H9 (cell line): ENCODE measurements around the gene AKAP12. TPM values are rescaled to one million over a fixed set of nuclear protein-coding genes. Genes with fewer than 3 reads are reported as not detected.
A peak's percentile ranks its signal among the peaks of the same experiment; 100 is the strongest.

ENCODE experiments used
- DNase-seq: peaks from one replicate; pipeline ENCODE4 v3.0.0-alpha.2; 2017
- H2AFZ ChIP-seq: one replicate; pipeline ENCODE4 v1.6.1; 2013; ENCODE audit warnings: mild to moderate bottlenecking, low read length, control low read depth, moderate library complexity
- H2AK5ac ChIP-seq: 2 replicates; pipeline ENCODE4 v1.6.1; 2013; ENCODE audit warnings: low read length, control low read depth, mixed read lengths; ENCODE audit not compliant: insufficient read length
- H2BK120ac ChIP-seq: one replicate; pipeline ENCODE4 v1.6.1; 2013; ENCODE audit warnings: low read depth, mild to moderate bottlenecking, low read length, control low read depth, inconsistent platforms; ENCODE audit not compliant: poor library complexity, severe bottlenecking
- H2BK12ac ChIP-seq: 2 replicates; pipeline ENCODE4 v1.6.1; 2013; ENCODE audit warnings: low read length, control low read depth, mixed read lengths, low read depth; ENCODE audit not compliant: insufficient read length
- H2BK15ac ChIP-seq: 2 replicates; pipeline ENCODE4 v1.6.1; 2013; ENCODE audit warnings: low read depth, low read length, control low read depth
- H2BK20ac ChIP-seq: one replicate; pipeline ENCODE4 v1.6.1; 2013; ENCODE audit warnings: low read depth, mild to moderate bottlenecking, low read length, control low read depth, inconsistent platforms; ENCODE audit not compliant: poor library complexity, severe bottlenecking
- H2BK5ac ChIP-seq: 2 replicates; pipeline ENCODE4 v1.6.1; 2013; ENCODE audit warnings: low read length, control low read depth, mixed read lengths; ENCODE audit not compliant: insufficient read length
- H3K14ac ChIP-seq: 2 replicates; pipeline ENCODE4 v1.6.1; 2013; ENCODE audit warnings: low read length, control low read depth; ENCODE audit not compliant: insufficient read depth
- H3K18ac ChIP-seq: 2 replicates; pipeline ENCODE4 v1.6.1; 2013; ENCODE audit warnings: low read depth, mild to moderate bottlenecking, mixed read lengths, low read length, control low read depth; ENCODE audit not compliant: insufficient read length
- H3K23ac ChIP-seq: 2 replicates; pipeline ENCODE4 v1.6.1; 2013; ENCODE audit warnings: low read length, control low read depth, mixed read lengths, low read depth; ENCODE audit not compliant: insufficient read length
- H3K23me2 ChIP-seq: 2 replicates; pipeline ENCODE4 v1.6.1; 2013; ENCODE audit warnings: low read depth, mild to moderate bottlenecking, mixed read lengths, low read length, control low read depth; ENCODE audit not compliant: insufficient read length, poor library complexity, severe bottlenecking
- H3K27ac ChIP-seq: 2 replicates; pipeline ENCODE4 v1.5.1; 2013; ENCODE audit warnings: low read length, control low read depth, mixed read lengths, low read depth; ENCODE audit not compliant: insufficient read length
- H3K27me3 ChIP-seq: 2 replicates; pipeline ENCODE4 v1.6.1; 2013; ENCODE audit warnings: low read length, control low read depth, inconsistent platforms; ENCODE audit not compliant: insufficient read depth
- H3K4ac ChIP-seq: 2 replicates; pipeline ENCODE4 v1.6.1; 2013; ENCODE audit warnings: low read depth, mild to moderate bottlenecking, control low read depth, inconsistent platforms, low read length, moderate library complexity
- H3K4me1 ChIP-seq: 2 replicates; pipeline ENCODE4 v1.6.1; 2013; ENCODE audit warnings: low read length, control low read depth, inconsistent platforms; ENCODE audit not compliant: insufficient read depth
- H3K4me2 ChIP-seq: 2 replicates; pipeline ENCODE4 v1.6.1; 2013; ENCODE audit warnings: low read length, control low read depth, mixed read lengths; ENCODE audit not compliant: insufficient read length, insufficient read depth
- H3K56ac ChIP-seq: 2 replicates; pipeline ENCODE4 v1.6.1; 2013; ENCODE audit warnings: low read depth, mild to moderate bottlenecking, mixed read lengths, low read length, control low read depth; ENCODE audit not compliant: insufficient read length
- H3K79me1 ChIP-seq: 2 replicates; pipeline ENCODE4 v1.6.1; 2013; ENCODE audit warnings: low read depth, mild to moderate bottlenecking, moderate library complexity, low read length, control low read depth, inconsistent platforms; ENCODE audit not compliant: insufficient read depth, poor library complexity, severe bottlenecking
- H3K79me2 ChIP-seq: 2 replicates; pipeline ENCODE4 v1.6.1; 2013; ENCODE audit warnings: low read length, control low read depth, inconsistent platforms; ENCODE audit not compliant: insufficient read depth
- H3K9ac ChIP-seq: 2 replicates; pipeline ENCODE4 v1.6.1; 2013; ENCODE audit warnings: low read length, control low read depth, mixed read lengths; ENCODE audit not compliant: insufficient read length; ENCODE audit errors: extremely low read depth
- H3K9me3 ChIP-seq: one replicate; pipeline ENCODE4 v1.6.1; 2013; ENCODE audit warnings: low read depth, low read length, inconsistent platforms; ENCODE audit not compliant: control insufficient read depth
- H3T11ph ChIP-seq: one replicate; pipeline ENCODE4 v1.6.1; 2013; ENCODE audit warnings: mild to moderate bottlenecking, low read length, control low read depth, inconsistent platforms
- H4K20me1 ChIP-seq: one replicate; pipeline ENCODE4 v1.6.1; 2013; ENCODE audit not compliant: control insufficient read depth, insufficient read length, insufficient read depth
- H4K5ac ChIP-seq: 2 replicates; pipeline ENCODE4 v1.6.1; 2013; ENCODE audit warnings: low read depth, mild to moderate bottlenecking, mixed read lengths, low read length, control low read depth; ENCODE audit not compliant: insufficient read length
- H4K8ac ChIP-seq: replicated peaks from 2 replicates; pipeline ENCODE4 v1.6.1; 2013; ENCODE audit warnings: low read length, control low read depth, mixed read lengths, low read depth; ENCODE audit not compliant: insufficient read length
- H4K91ac ChIP-seq: 2 replicates; pipeline ENCODE4 v1.6.1; 2013; ENCODE audit warnings: low read depth, mild to moderate bottlenecking, moderate library complexity, mixed read lengths, low read length, control low read depth; ENCODE audit not compliant: insufficient read length
- H3K27ac Mint-ChIP-seq, 3 experiments: 2 replicates in 2 of 3; 3 replicates in 1 of 3; pipeline ENCODE4 v1.8.0; 2020 to 2021; ENCODE audit warnings: mixed read lengths in 3 of 3, mild to moderate bottlenecking in 1 of 3, moderate library complexity in 1 of 3
- H3K27me3 Mint-ChIP-seq: 2 replicates; pipeline ENCODE4 v1.8.0; 2021; ENCODE audit warnings: low read depth, mild to moderate bottlenecking, moderate library complexity, mixed read lengths
- H3K36me3 Mint-ChIP-seq, 3 experiments: 2 replicates in 2 of 3; 3 replicates in 1 of 3; pipeline ENCODE4 v1.8.0; 2020 to 2021; ENCODE audit warnings: low read depth in 3 of 3, mixed read lengths in 3 of 3; ENCODE audit not compliant: insufficient read depth in 1 of 3
- H3K4me1 Mint-ChIP-seq, 2 experiments: 2 replicates each; pipeline ENCODE4 v1.8.0; 2020; ENCODE audit warnings: mixed read lengths in 2 of 2
- H3K4me3 Mint-ChIP-seq, 2 experiments: 2 replicates in 1 of 2; 3 replicates in 1 of 2; pipeline ENCODE4 v1.8.0; 2020 to 2021; ENCODE audit warnings: mild to moderate bottlenecking in 2 of 2, mixed read lengths in 2 of 2, moderate library complexity in 1 of 2
- H3K9me3 Mint-ChIP-seq, 2 experiments: 2 replicates in 1 of 2; 3 replicates in 1 of 2; pipeline ENCODE4 v1.8.0; 2020; ENCODE audit warnings: mild to moderate bottlenecking in 2 of 2, mixed read lengths in 2 of 2, moderate library complexity in 1 of 2
- WGBS: extraction: QIAGEN DNeasy Blood & Tissue Kit; methylation state at CpG from one replicate; pipeline ENCODE4 v1.1.7; 2013; ENCODE audit warnings: missing lambda C conversion rate, low lambda C conversion rate, mixed read lengths; ENCODE audit not compliant: insufficient read length; ENCODE audit errors: extremely low coverage; 5-methylcytosine and 5-hydroxymethylcytosine counted together
- total RNA-seq: library from RNA; stranded (reverse); gene quantifications from 2 replicates; pipeline ENCODE4 v1.2.1, GENCODE V29; 2021
- TF ChIP-seq, protein P1 (sequence below): fragments of 200-600 bp; sonication (generic); conservative IDR thresholded peaks from 3 replicates; pipeline ENCODE4 v1.8.0; 2021; ENCODE audit warnings: antibody characterized with exemption, mild to moderate bottlenecking

The AKAP12 gene
- total RNA-seq, 1 experiment from 2014 or later: 52.3 TPM

DNA sequence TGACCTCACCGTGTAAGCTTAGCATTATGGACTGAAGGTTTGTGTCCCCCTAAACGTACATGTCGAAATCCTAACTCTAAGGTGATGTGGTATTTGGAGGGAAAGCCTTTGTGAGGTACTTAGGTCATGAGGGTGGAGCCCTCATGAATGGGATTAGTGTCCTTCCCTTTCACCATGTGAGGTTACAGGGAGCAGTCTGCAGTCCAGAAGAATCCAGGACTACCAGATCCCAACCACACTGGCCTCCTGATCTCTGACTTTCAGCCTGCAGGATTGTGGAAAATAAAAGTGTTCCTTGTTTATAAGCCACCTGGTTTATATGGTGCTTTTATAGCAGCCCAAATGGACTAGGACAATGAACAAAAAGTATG is 78.2 kb downstream of the AKAP12 start:
- Histone ChIP-seq H2BK15ac (no peak overlapping the region), H3K4me1 (no peaks in the 10 kb centered on the region), H3K18ac (no peak overlapping the region), H3K79me1 (no peaks in the 10 kb centered on the region), H4K5ac (no peak overlapping the region), H3K23ac (no peak overlapping the region), H4K8ac (no peak overlapping the region), H2BK5ac (no peak overlapping the region), H4K20me1 (no peaks in the 10 kb centered on the region), H3K56ac (no peak overlapping the region), H2BK12ac (no peak overlapping the region), H3K79me2 (no peaks in the 10 kb centered on the region), H3T11ph (no peak overlapping the region), H2AFZ (no peak overlapping the region), H3K4me2 (no peak overlapping the region), H3K4ac (no peak overlapping the region), H3K14ac (no peak overlapping the region), H2BK120ac (no peak overlapping the region), H3K9ac (no peak overlapping the region), H3K9me3 (no peaks in the 10 kb centered on the region), H3K27ac (no peak overlapping the region), H2BK20ac (no peak overlapping the region), H2AK5ac (no peak overlapping the region), H4K91ac (no peak overlapping the region), H3K27me3 (no peaks in the 10 kb centered on the region), H3K23me2 (no peaks in the 10 kb centered on the region)
- peaks cover 8% of the 10 kb centered on the region in 2 experiments for H3K4me1 Mint-ChIP-seq
- H3K4me3 Mint-ChIP-seq: no peak overlapping the region
- DNase-seq: no peak
- no CpG with 5 or more reads among the region's 3 CpGs for WGBS
- no peaks in the 10 kb centered on the region; a peak in 1 of 5 replicates for H3K9me3 Mint-ChIP-seq
- TF ChIP-seq, protein P1, sequence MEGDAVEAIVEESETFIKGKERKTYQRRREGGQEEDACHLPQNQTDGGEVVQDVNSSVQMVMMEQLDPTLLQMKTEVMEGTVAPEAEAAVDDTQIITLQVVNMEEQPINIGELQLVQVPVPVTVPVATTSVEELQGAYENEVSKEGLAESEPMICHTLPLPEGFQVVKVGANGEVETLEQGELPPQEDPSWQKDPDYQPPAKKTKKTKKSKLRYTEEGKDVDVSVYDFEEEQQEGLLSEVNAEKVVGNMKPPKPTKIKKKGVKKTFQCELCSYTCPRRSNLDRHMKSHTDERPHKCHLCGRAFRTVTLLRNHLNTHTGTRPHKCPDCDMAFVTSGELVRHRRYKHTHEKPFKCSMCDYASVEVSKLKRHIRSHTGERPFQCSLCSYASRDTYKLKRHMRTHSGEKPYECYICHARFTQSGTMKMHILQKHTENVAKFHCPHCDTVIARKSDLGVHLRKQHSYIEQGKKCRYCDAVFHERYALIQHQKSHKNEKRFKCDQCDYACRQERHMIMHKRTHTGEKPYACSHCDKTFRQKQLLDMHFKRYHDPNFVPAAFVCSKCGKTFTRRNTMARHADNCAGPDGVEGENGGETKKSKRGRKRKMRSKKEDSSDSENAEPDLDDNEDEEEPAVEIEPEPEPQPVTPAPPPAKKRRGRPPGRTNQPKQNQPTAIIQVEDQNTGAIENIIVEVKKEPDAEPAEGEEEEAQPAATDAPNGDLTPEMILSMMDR: no peak
- H3K27me3 Mint-ChIP-seq: no peaks in the 10 kb centered on the region
- H3K36me3 Mint-ChIP-seq: peaks cover 10 to 24% (median 12%) of the 10 kb centered on the region in 3 experiments; a peak in 5 of 7 replicates
- peak overlapping the region in 1 of 3 experiments; percentile 40; a peak in 2 of 7 replicates for H3K27ac Mint-ChIP-seq
